OCI-LY1 (cell line): ENCODE data around the gene NFE2L1.
"Not testable (repeated sequence)": the region's sequence is repeated elsewhere in the genome, so short reads cannot be mapped to it uniquely, and the experiment has no call there.

Experiments used
- EZH2 ChIP-seq: fragments of 200-600 bp; sonication (generic), shearing (Covaris generic); IDR thresholded peaks from 2 replicates; pipeline ENCODE4 v1.8.0; 2017; ENCODE audit warnings: borderline replicate concordance, mixed run types, mild to moderate bottlenecking, antibody characterized with exemption, low read length, moderate library complexity, mixed read lengths
- TF ChIP-seq, protein P1 (sequence below): fragments of 200-600 bp; sonication (generic), shearing (Covaris generic); IDR thresholded peaks from 2 replicates; pipeline ENCODE4 v1.5.1; 2017; ENCODE audit warnings: mild to moderate bottlenecking, antibody characterized with exemption, low read length, moderate library complexity, mixed read lengths

DNA sequence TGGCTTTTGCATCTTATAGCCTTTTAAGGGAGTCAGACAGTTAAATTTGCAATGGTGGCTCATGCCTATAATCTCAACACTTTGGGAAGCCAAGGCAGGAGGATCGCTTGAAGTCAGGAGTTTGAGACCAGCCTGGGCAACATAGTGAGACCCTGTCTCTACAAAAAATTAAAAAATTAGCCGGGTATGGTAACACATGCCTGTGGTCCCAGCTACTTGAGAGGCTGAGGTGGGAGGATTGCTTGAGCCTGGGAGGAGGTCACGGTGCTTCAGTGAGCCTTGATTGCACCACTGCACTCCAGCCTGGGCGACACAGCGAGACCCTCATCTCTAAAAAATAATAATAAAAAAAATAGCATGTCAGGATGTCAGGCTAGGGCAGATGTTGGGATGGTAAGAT is 46.5 kb upstream of the NFE2L1 start:
- TF ChIP-seq, protein P1, sequence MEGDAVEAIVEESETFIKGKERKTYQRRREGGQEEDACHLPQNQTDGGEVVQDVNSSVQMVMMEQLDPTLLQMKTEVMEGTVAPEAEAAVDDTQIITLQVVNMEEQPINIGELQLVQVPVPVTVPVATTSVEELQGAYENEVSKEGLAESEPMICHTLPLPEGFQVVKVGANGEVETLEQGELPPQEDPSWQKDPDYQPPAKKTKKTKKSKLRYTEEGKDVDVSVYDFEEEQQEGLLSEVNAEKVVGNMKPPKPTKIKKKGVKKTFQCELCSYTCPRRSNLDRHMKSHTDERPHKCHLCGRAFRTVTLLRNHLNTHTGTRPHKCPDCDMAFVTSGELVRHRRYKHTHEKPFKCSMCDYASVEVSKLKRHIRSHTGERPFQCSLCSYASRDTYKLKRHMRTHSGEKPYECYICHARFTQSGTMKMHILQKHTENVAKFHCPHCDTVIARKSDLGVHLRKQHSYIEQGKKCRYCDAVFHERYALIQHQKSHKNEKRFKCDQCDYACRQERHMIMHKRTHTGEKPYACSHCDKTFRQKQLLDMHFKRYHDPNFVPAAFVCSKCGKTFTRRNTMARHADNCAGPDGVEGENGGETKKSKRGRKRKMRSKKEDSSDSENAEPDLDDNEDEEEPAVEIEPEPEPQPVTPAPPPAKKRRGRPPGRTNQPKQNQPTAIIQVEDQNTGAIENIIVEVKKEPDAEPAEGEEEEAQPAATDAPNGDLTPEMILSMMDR = not testable (repeated sequence)
- not testable (repeated sequence) for TF ChIP-seq EZH2
